Peyer's patch (tissue), 4 donors: ENCODE measurements around the gene CNTNAP5. TPM values are rescaled to one million over a fixed set of nuclear protein-coding genes. Genes with fewer than 3 reads are reported as not detected.

Experiments used
- DNase-seq, 3 donors: peaks; one replicate each; pipeline ENCODE4 v3.0.0-alpha.2; 2017 to 2019
- H3K27ac ChIP-seq, 4 donors: fragments of 200-600 bp; sonication (generic); one replicate each; pipeline ENCODE4 v1.5.1; 2016 to 2019
- H3K27me3 ChIP-seq, 2 donors: fragments of 200-600 bp; sonication (generic); one replicate each; pipeline ENCODE4 v1.5.1; 2019
- H3K36me3 ChIP-seq, 3 donors: fragments of 200-600 bp; sonication (generic); one replicate each; pipeline ENCODE4 v1.5.1; 2016 to 2019
- H3K4me1 ChIP-seq, 4 donors: fragments of 200-600 bp; sonication (generic); one replicate each; pipeline ENCODE4 v1.5.1; 2016 to 2019
- H3K4me3 ChIP-seq, 4 donors: fragments of 200-600 bp; sonication (generic); 1 replicate in 3 of 4; 2 replicates in 1 of 4; pipeline ENCODE4 v1.5.1; 2016 to 2019; ENCODE audit warnings: mild to moderate bottlenecking in 1 of 4
- H3K9me3 ChIP-seq, 4 donors: fragments of 200-600 bp; sonication (generic); one replicate each; pipeline ENCODE4 v1.5.1; 2016 to 2019; ENCODE audit warnings: mild to moderate bottlenecking in 1 of 4
- CTCF ChIP-seq, 6 experiments: fragments of 450-650 bp in 4 of 6; fragments of 200-600 bp in 2 of 6; sonication (generic) in 1 of 6; IDR thresholded peaks; one replicate each; pipeline ENCODE4 v1.5.1; 2017 to 2019; ENCODE audit warnings: antibody characterized with exemption in 6 of 6, mild to moderate bottlenecking in 3 of 6, moderate library complexity in 1 of 6
- POLR2A ChIP-seq, 2 donors: fragments of 450-650 bp; IDR thresholded peaks; one replicate each; pipeline ENCODE4 v1.5.1; 2017; ENCODE audit warnings: antibody characterized with exemption in 2 of 2, mild to moderate bottlenecking in 2 of 2, moderate library complexity in 2 of 2
- total RNA-seq, 4 donors: library from RNA; depleted of rRNA; stranded (reverse); fragments of >200 nt; gene quantifications; one replicate each; pipeline ENCODE4 v1.1.0, GENCODE V29; 2016

Gene CNTNAP5
- total RNA-seq, 4 donors from 2014 or later, result not detected

- Histone ChIP-seq H3K36me3 (no peaks in the 10 kb centered on the region), H3K27me3 (no peaks in the 10 kb centered on the region), H3K27ac (no peak overlapping the region), H3K4me1 (no peaks in the 10 kb centered on the region), H3K4me3 (no peak overlapping the region), H3K9me3 (no peaks in the 10 kb centered on the region)
- no peak for DNase-seq
- no peak for TF ChIP-seq POLR2A (IDR thresholded peaks at IDR 0.05)
- TF ChIP-seq CTCF (IDR thresholded peaks at IDR 0.05), result no peak
Observed at GRCh38 chr2:124877141-124877577, 852.1 kb downstream of the CNTNAP5 start.

GRCh38 chr2:124879640-124880039 lies 854.6 kb downstream of the CNTNAP5 start:
- Histone ChIP-seq H3K4me1 (no peaks in the 10 kb centered on the region), H3K4me3 (no peak overlapping the region), H3K9me3 (no peaks in the 10 kb centered on the region), H3K27me3 (no peaks in the 10 kb centered on the region), H3K36me3 (no peaks in the 10 kb centered on the region), H3K27ac (no peak overlapping the region)
- TF ChIP-seq CTCF (IDR thresholded peaks at IDR 0.05) (no peak), POLR2A (IDR thresholded peaks at IDR 0.05) (no peak)
- DNase-seq, result no peak

- H3K36me3 ChIP-seq, result no peaks in the 10 kb centered on the region
- H3K27ac ChIP-seq, result no peak overlapping the region
- H3K9me3 ChIP-seq, result no peaks in the 10 kb centered on the region
- no peak overlapping the region for H3K4me3 ChIP-seq
- TF ChIP-seq CTCF (IDR thresholded peaks at IDR 0.05) (no peak), POLR2A (IDR thresholded peaks at IDR 0.05) (no peak)
- H3K4me1 ChIP-seq, result no peaks in the 10 kb centered on the region
- no peak for DNase-seq
- no peaks in the 10 kb centered on the region for H3K27me3 ChIP-seq
Observed at GRCh38 chr2:124880995-124881394, 855.9 kb downstream of the CNTNAP5 start.

- no peaks in the 10 kb centered on the region for H3K4me1 ChIP-seq
- H3K27ac ChIP-seq, result no peak overlapping the region
- H3K4me3 ChIP-seq, result no peak overlapping the region
- no peaks in the 10 kb centered on the region for H3K27me3 ChIP-seq
- H3K9me3 ChIP-seq, result no peaks in the 10 kb centered on the region
- H3K36me3 ChIP-seq, result no peaks in the 10 kb centered on the region
- TF ChIP-seq CTCF (IDR thresholded peaks at IDR 0.05) (no peak), POLR2A (IDR thresholded peaks at IDR 0.05) (no peak)
- no peak for DNase-seq
Observed at GRCh38 chr2:124882423-124882822, 857.3 kb downstream of the CNTNAP5 start.

GRCh38 chr2:124883595-124883994 lies 858.5 kb downstream of the CNTNAP5 start:
- Histone ChIP-seq H3K4me1 (no peaks in the 10 kb centered on the region), H3K27me3 (no peaks in the 10 kb centered on the region), H3K9me3 (no peaks in the 10 kb centered on the region), H3K27ac (no peak overlapping the region), H3K36me3 (no peaks in the 10 kb centered on the region), H3K4me3 (no peak overlapping the region)
- no peak for TF ChIP-seq POLR2A (IDR thresholded peaks at IDR 0.05)
- TF ChIP-seq CTCF (IDR thresholded peaks at IDR 0.05), result no peak
- DNase-seq, result no peak

GRCh38 chr2:124884315-124884714 lies 859.2 kb downstream of the CNTNAP5 start:
- Histone ChIP-seq H3K27me3 (no peaks in the 10 kb centered on the region), H3K36me3 (no peaks in the 10 kb centered on the region), H3K4me3 (no peak overlapping the region), H3K27ac (no peak overlapping the region), H3K9me3 (no peaks in the 10 kb centered on the region), H3K4me1 (no peaks in the 10 kb centered on the region)
- TF ChIP-seq POLR2A (IDR thresholded peaks at IDR 0.05), result no peak
- TF ChIP-seq CTCF (IDR thresholded peaks at IDR 0.05), result no peak
- no peak for DNase-seq
